SH-SY5Y (cell line): ENCODE data around the gene GZMB.

ENCODE experiments used
- GATA2 ChIP-seq: IDR thresholded peaks from 2 replicates; pipeline ENCODE4 v1.6.1; 2011; ENCODE audit warnings: mild to moderate bottlenecking, low read depth, low read length
- GATA3 ChIP-seq: IDR thresholded peaks from 2 replicates; pipeline ENCODE4 v1.6.1; 2011; ENCODE audit warnings: low read depth, mild to moderate bottlenecking, low read length, moderate library complexity

GRCh38 chr14:24609655-24610344 lies 24.2 kb downstream of the GZMB start, which contains the start of gene GZMH:
- TF ChIP-seq GATA3 (no peak), GATA2 (no peak)
